Loucy (cell line): ENCODE data around the gene STIMATE.

Source experiments
- H2AFZ ChIP-seq: fragments of 200-600 bp; sonication (generic); 2 replicates; pipeline ENCODE4 v1.6.0; 2016; ENCODE audit warnings: antibody characterized with exemption, mild to moderate bottlenecking, low read length, moderate library complexity
- H3F3A ChIP-seq: fragments of 200-600 bp; 2 replicates; pipeline ENCODE4 v1.6.0; 2016; ENCODE audit warnings: antibody characterized with exemption, low read depth, mild to moderate bottlenecking
- H3K27me3 ChIP-seq: fragments of 200-600 bp; sonication (generic); 2 replicates; pipeline ENCODE4 v1.6.1; 2014; ENCODE audit warnings: low read length, mild to moderate bottlenecking; ENCODE audit not compliant: insufficient read depth, poor library complexity, severe bottlenecking
- H3K36me3 ChIP-seq: fragments of 200-600 bp; sonication (generic); 2 replicates; pipeline ENCODE4 v1.6.1; 2016; ENCODE audit warnings: low read length; ENCODE audit not compliant: insufficient read depth
- H3K4me1 ChIP-seq: fragments of 200-600 bp; sonication (generic); 2 replicates; pipeline ENCODE4 v1.5.1; 2014; ENCODE audit warnings: low read length, mild to moderate bottlenecking; ENCODE audit not compliant: insufficient read depth, poor library complexity, severe bottlenecking
- H3K4me2 ChIP-seq: fragments of 200-600 bp; sonication (generic); 2 replicates; pipeline ENCODE4 v1.6.0; 2014; ENCODE audit warnings: antibody characterized with exemption, low read length, low read depth, mild to moderate bottlenecking; ENCODE audit not compliant: poor library complexity, severe bottlenecking
- H3K4me3 ChIP-seq: fragments of 200-600 bp; sonication (generic); 2 replicates; pipeline ENCODE4 v1.5.1; 2014; ENCODE audit warnings: low read length, mild to moderate bottlenecking, mixed read lengths; ENCODE audit not compliant: poor library complexity, severe bottlenecking
- H3K79me2 ChIP-seq: fragments of 200-600 bp; sonication (generic); 2 replicates; pipeline ENCODE4 v1.6.1; 2014; ENCODE audit warnings: low read length; ENCODE audit not compliant: insufficient read depth
- H3K9ac ChIP-seq: fragments of 200-600 bp; sonication (generic); 2 replicates; pipeline ENCODE4 v1.6.0; 2014; ENCODE audit warnings: mild to moderate bottlenecking, low read depth, low read length, moderate library complexity; ENCODE audit not compliant: poor library complexity, severe bottlenecking
- H3K9me2 ChIP-seq: fragments of 200-600 bp; sonication (generic); replicated peaks from 2 replicates; pipeline ENCODE4 v1.6.1; 2016; ENCODE audit warnings: low read depth, low read length, mixed read lengths
- H3K9me3 ChIP-seq: fragments of 200-600 bp; sonication (generic); 2 replicates; pipeline ENCODE4 v1.6.1; 2014; ENCODE audit warnings: mild to moderate bottlenecking, antibody characterized with exemption, low read length, low read depth; ENCODE audit not compliant: insufficient read depth
- H4K20me1 ChIP-seq: fragments of 200-600 bp; sonication (generic); 2 replicates; pipeline ENCODE4 v1.6.0; 2014; ENCODE audit warnings: antibody characterized with exemption, low read length, mild to moderate bottlenecking; ENCODE audit not compliant: insufficient read depth, poor library complexity, severe bottlenecking
- CTCF ChIP-seq: fragments of 200-600 bp; sonication (generic); conservative IDR thresholded peaks from 2 replicates; pipeline ENCODE4 v1.5.1; 2014; ENCODE audit warnings: mild to moderate bottlenecking, antibody characterized with exemption, low read length
- EZH2phosphoT487 ChIP-seq: fragments of 200-600 bp; IDR thresholded peaks from 2 replicates; pipeline ENCODE4 v1.6.1; 2018; ENCODE audit warnings: antibody characterized with exemption, mild to moderate bottlenecking, moderate library complexity, borderline replicate concordance

Gene STIMATE

GRCh38 chr3:52843881-52844280 lies 53.5 kb downstream of the STIMATE start:
- Histone ChIP-seq H3K79me2 (no peaks in the 10 kb centered on the region), H2AFZ (no peak overlapping the region), H3K9me3 (no peaks in the 10 kb centered on the region), H3K9ac (no peak overlapping the region), H3K4me3 (no peak overlapping the region), H3K27me3 (no peaks in the 10 kb centered on the region), H4K20me1 (no peaks in the 10 kb centered on the region), H3K36me3 (peaks cover 23% of the 10 kb centered on the region; the same call in 1 of the 2 replicates), H3F3A (no peaks in the 10 kb centered on the region), H3K4me2 (no peak overlapping the region), H3K9me2 (no peaks in the 10 kb centered on the region), H3K4me1 (peaks cover 4% of the 10 kb centered on the region)
- TF ChIP-seq EZH2phosphoT487: no peak

- Histone ChIP-seq H3K9ac (no peak overlapping the region), H3K9me3 (no peaks in the 10 kb centered on the region), H3K4me2 (no peak overlapping the region), H3K4me3 (no peak overlapping the region), H3K27me3 (no peaks in the 10 kb centered on the region), H3K36me3 (peaks cover 17% of the 10 kb centered on the region; the same call in 1 of the 2 replicates), H3K79me2 (no peaks in the 10 kb centered on the region), H2AFZ (no peak overlapping the region), H4K20me1 (no peaks in the 10 kb centered on the region), H3K4me1 (peaks cover 10% of the 10 kb centered on the region), H3K9me2 (no peaks in the 10 kb centered on the region), H3F3A (no peaks in the 10 kb centered on the region)
- TF ChIP-seq EZH2phosphoT487: no peak
These were observed 54.1 kb downstream of the STIMATE start for GRCh38 chr3:52843108-52843865.

- Histone ChIP-seq H3K4me2 (no peak overlapping the region), H2AFZ (no peak overlapping the region), H3K9me2 (no peaks in the 10 kb centered on the region), H3K9me3 (no peaks in the 10 kb centered on the region), H3K27me3 (no peaks in the 10 kb centered on the region), H3K36me3 (peaks cover 11% of the 10 kb centered on the region; the same call in 1 of the 2 replicates), H3K4me3 (no peak overlapping the region), H3F3A (no peaks in the 10 kb centered on the region), H3K79me2 (no peaks in the 10 kb centered on the region), H3K9ac (no peak overlapping the region), H3K4me1 (peaks cover 19% of the 10 kb centered on the region), H4K20me1 (no peaks in the 10 kb centered on the region)
- TF ChIP-seq EZH2phosphoT487 (no peak), CTCF (no peak)
These were observed 54.9 kb downstream of the STIMATE start for GRCh38 chr3:52842424-52842823.

GRCh38 chr3:52841981-52842340 lies 55.4 kb downstream of the STIMATE start:
- no peak overlapping the region for H2AFZ ChIP-seq
- H3K4me1 ChIP-seq: peaks cover 20% of the 10 kb centered on the region
- no peaks in the 10 kb centered on the region for H3K27me3 ChIP-seq
- H3K4me2 ChIP-seq: no peak overlapping the region
- H3K4me3 ChIP-seq: no peak overlapping the region
- no peak for TF ChIP-seq EZH2phosphoT487
- no peak for TF ChIP-seq CTCF
- no peaks in the 10 kb centered on the region for H4K20me1 ChIP-seq
- H3K36me3 ChIP-seq: peaks cover 11% of the 10 kb centered on the region; the same call in 1 of the 2 replicates
- no peaks in the 10 kb centered on the region for H3K9me2 ChIP-seq
- no peaks in the 10 kb centered on the region for H3K9me3 ChIP-seq
- no peaks in the 10 kb centered on the region for H3K79me2 ChIP-seq
- H3K9ac ChIP-seq: no peak overlapping the region
- H3F3A ChIP-seq: no peaks in the 10 kb centered on the region
